Breast epithelium (tissue), 4 donors: ENCODE data around the gene ZNF614. TPM values are rescaled to one million over a fixed set of nuclear protein-coding genes. Genes with fewer than 3 reads are reported as not detected.
"Not testable (repeated sequence)": the region's sequence is repeated elsewhere in the genome, so short reads cannot be mapped to it uniquely, and the experiment has no call there.

Source experiments
- DNase-seq, 2 donors: peaks; one replicate each; pipeline ENCODE4 v3.0.0-alpha.2; 2019; ENCODE audit warnings: low spot score in 2 of 2
- H3K27ac ChIP-seq, 2 donors: fragments of 200-600 bp; sonication (generic) in 1 of 2; one replicate each; pipeline ENCODE4 v1.5.1; 2016 to 2019; ENCODE audit warnings: mild to moderate bottlenecking in 1 of 2
- H3K27me3 ChIP-seq, 2 donors: fragments of 200-600 bp; sonication (generic) in 1 of 2; one replicate each; pipeline versions ENCODE4 v1.5.1 to v1.6.0; 2017 to 2019; ENCODE audit warnings: control low read depth in 1 of 2, mild to moderate bottlenecking in 1 of 2
- H3K36me3 ChIP-seq: fragments of 200-600 bp; one replicate; pipeline ENCODE4 v1.5.1; 2019
- H3K4me1 ChIP-seq, 2 donors: fragments of 200-600 bp; sonication (generic); one replicate each; pipeline ENCODE4 v1.5.1; 2016 to 2019; ENCODE audit warnings: control low read depth in 1 of 2
- H3K4me3 ChIP-seq, 3 donors: fragments of 200-600 bp; sonication (generic); 1 replicate in 2 of 3; 2 replicates in 1 of 3; pipeline ENCODE4 v1.5.1; 2016 to 2019; ENCODE audit warnings: mild to moderate bottlenecking in 3 of 3, moderate library complexity in 2 of 3
- H3K9me3 ChIP-seq, 2 donors: fragments of 200-600 bp; sonication (generic) in 1 of 2; one replicate each; pipeline ENCODE4 v1.5.1; 2016 to 2019; ENCODE audit warnings: control low read depth in 1 of 2
- POLR2A ChIP-seq: fragments of 450-650 bp; IDR thresholded peaks from one replicate; pipeline ENCODE4 v1.6.1; 2016; ENCODE audit warnings: antibody characterized with exemption, mild to moderate bottlenecking, moderate library complexity
- POLR2AphosphoS5 ChIP-seq, 3 donors: sonication (generic); formaldehyde crosslinking; IDR thresholded peaks; one replicate each; pipeline ENCODE4 v1.6.1; 2017; ENCODE audit warnings: antibody characterized with exemption in 3 of 3
- intact Hi-C: fragments of 100-400 bp; cut with DNase I; formaldehyde crosslinking; loops from one replicate; pipeline ENCODE4 v1.15.1; 2023; ENCODE audit warnings: low total_unique reads
- total RNA-seq, 3 donors: library from RNA; depleted of rRNA; stranded (reverse); fragments of >200 nt; gene quantifications; one replicate each; pipeline ENCODE4 v1.1.0, GENCODE V29; 2016
- TF ChIP-seq, protein P1 (sequence below), 3 donors: fragments of 450-650 bp; IDR thresholded peaks; one replicate each; pipeline ENCODE4 v1.5.1; 2016 to 2017; ENCODE audit warnings: antibody characterized with exemption in 3 of 3, mild to moderate bottlenecking in 3 of 3, moderate library complexity in 3 of 3

ZNF614 gene
- total RNA-seq, 3 donors from 2014 or later, result 5.6 to 13.6 (median 9.5) TPM

DNA sequence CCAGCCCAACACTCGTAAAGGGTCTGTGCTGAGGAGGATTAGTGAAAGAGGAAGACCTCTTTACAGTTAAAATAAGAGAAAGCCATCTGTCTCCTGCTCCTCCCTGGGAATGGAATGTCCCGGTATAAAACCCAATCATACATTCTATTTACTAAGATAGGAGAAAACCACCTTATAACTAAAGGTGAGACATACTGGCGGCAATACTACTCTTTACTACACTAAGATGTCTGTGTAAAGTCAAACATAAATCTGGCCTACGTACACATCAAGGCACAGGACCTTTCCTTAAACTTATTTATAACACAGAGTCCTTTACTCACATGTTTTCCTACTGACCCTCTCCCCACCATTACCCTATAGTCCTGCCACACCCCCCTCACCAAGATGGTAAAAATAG lies 44.8 kb downstream of the ZNF614 start:
- TF ChIP-seq, protein P1, sequence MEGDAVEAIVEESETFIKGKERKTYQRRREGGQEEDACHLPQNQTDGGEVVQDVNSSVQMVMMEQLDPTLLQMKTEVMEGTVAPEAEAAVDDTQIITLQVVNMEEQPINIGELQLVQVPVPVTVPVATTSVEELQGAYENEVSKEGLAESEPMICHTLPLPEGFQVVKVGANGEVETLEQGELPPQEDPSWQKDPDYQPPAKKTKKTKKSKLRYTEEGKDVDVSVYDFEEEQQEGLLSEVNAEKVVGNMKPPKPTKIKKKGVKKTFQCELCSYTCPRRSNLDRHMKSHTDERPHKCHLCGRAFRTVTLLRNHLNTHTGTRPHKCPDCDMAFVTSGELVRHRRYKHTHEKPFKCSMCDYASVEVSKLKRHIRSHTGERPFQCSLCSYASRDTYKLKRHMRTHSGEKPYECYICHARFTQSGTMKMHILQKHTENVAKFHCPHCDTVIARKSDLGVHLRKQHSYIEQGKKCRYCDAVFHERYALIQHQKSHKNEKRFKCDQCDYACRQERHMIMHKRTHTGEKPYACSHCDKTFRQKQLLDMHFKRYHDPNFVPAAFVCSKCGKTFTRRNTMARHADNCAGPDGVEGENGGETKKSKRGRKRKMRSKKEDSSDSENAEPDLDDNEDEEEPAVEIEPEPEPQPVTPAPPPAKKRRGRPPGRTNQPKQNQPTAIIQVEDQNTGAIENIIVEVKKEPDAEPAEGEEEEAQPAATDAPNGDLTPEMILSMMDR (IDR thresholded peaks at IDR 0.05), result no peak
- TF ChIP-seq POLR2AphosphoS5 (IDR thresholded peaks at IDR 0.05), result no peak
- TF ChIP-seq POLR2A, result no peak
- Histone ChIP-seq H3K27ac (no peak overlapping the region), H3K4me1 (peaks cover 0 to 3% of the 10 kb centered on the region in 2 donors), H3K27me3 (no peaks in the 10 kb centered on the region), H3K4me3 (no peak overlapping the region), H3K36me3 (no peaks in the 10 kb centered on the region), H3K9me3 (peaks cover 77 to 84% of the 10 kb centered on the region in 2 donors)
- no peak for DNase-seq
- intact Hi-C loops, result no loop called here

DNA sequence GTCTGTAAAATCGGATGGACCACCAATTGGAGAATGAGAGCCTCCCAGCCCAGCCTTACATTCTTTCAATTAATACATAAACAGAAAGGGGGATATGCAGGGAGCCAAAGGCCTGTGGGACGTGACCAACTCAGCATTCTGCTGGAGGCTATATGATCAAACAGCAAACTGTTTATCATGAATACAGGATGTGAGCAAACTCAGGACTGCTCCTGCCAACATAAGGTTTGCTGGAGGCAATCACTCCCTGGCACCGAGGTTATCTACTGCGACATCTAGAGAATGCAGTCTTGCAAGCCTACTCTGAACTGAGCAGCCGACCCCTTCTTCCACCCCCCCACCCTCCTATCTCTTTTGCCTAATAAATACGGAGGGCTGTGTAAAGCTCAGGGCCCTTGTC lies 47.3 kb downstream of the ZNF614 start:
- H3K27me3 ChIP-seq, H3K36me3 ChIP-seq, DNase-seq, H3K4me1 ChIP-seq, intact Hi-C loops: not testable (repeated sequence)
- Histone ChIP-seq H3K4me3 (peak overlapping the region in 1 of 3 donors; percentile 17), H3K9me3 (peaks cover 88 to 97% of the 10 kb centered on the region in 2 donors), H3K27ac (peak overlapping the region; percentile 17 to 52)

DNA sequence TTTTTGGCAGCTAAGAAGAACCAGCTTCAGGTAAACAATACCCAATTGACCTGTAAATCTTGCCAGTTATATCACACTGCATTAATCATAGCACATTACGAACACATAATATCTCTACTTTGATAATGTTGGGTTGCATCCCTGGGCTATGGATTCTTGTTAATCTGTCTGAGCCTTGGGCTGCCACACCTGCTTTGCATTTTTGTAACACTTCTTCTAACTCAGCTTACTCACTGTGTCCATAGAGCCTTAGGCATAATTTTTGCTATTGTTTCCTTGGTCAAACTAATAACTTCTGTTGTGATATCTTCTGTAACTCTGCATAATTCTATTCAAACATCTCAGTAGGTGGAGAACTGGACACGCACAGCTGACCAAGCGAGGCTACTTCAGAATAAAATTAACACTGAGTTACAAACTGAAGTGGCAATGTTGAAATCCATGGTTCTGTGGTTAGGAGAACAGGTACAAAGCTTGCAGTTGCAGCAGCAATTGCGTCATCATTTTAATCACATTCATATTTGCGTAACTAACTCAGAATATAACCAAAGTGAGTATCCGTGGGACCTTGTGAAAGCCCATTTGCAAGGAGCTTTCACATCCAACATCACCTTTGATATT lies 48.0 kb downstream of the ZNF614 start:
- Histone ChIP-seq H3K36me3 (no peaks in the 10 kb centered on the region), H3K4me1 (no peaks in the 10 kb centered on the region), H3K27ac (peak overlapping the region in 1 of 2 donors; percentile 17), H3K4me3 (no peak overlapping the region), H3K27me3 (no peaks in the 10 kb centered on the region), H3K9me3 (peaks cover 88 to 99% of the 10 kb centered on the region in 2 donors)
- intact Hi-C loops, result no loop called here
- DNase-seq, result no peak
- TF ChIP-seq, protein P1 (IDR thresholded peaks at IDR 0.05), result no peak
- TF ChIP-seq POLR2AphosphoS5 (IDR thresholded peaks at IDR 0.05) (no peak), POLR2A (no peak)

DNA sequence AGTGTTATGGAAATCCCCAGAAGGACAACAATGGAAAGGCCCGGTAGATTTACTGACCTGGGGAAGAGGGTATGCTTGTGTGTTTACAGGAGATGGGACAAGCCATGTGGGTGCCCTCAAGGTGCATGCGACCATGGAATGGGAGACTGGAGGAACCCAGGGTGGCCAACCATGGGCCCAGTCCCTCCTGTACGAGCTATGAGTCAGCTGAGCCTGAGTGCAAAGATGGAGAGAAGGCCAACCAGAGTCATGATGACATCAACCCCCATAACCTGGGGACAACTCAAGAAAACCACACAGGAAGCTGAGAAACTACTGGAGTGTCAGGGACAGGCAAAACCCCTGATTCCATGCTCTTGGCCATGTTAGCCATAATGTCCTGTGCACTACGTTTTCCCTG lies 49.3 kb downstream of the ZNF614 start:
- intact Hi-C loops, result no loop called here
- H3K27ac ChIP-seq, result no peak overlapping the region
- no peaks in the 10 kb centered on the region for H3K4me1 ChIP-seq
- no peaks in the 10 kb centered on the region for H3K27me3 ChIP-seq
- TF ChIP-seq POLR2AphosphoS5 (IDR thresholded peaks at IDR 0.05) (no peak), POLR2A (no peak)
- TF ChIP-seq, protein P1 (IDR thresholded peaks at IDR 0.05), result no peak
- H3K36me3 ChIP-seq, result peaks cover 10% of the 10 kb centered on the region
- no peak for DNase-seq
- peaks cover 93 to 98% of the 10 kb centered on the region in 2 donors for H3K9me3 ChIP-seq
- H3K4me3 ChIP-seq, result no peak overlapping the region

DNA sequence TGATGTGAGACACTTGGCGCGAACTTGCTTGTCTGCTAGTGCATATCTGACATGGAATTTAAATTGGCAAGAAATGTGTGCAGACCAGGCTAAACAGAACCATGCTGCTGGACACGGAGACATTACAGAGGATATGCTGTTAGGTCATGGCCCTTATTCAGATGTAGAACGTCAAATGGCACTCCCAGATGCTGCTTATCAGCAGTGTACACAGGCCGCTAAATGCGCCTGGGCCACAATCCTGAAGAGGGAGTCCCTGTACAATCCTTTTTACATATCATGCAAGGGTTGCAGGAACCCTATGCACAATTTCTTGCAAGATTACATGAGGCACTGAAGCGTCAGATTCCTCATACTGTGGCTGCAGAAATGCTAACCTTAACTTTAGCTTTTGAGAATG lies 50.8 kb downstream of the ZNF614 start:
- Histone ChIP-seq H3K4me1 (no peaks in the 10 kb centered on the region), H3K27ac (no peak overlapping the region), H3K4me3 (no peak overlapping the region), H3K36me3 (peaks cover 19% of the 10 kb centered on the region), H3K9me3 (peaks cover 93 to 98% of the 10 kb centered on the region in 2 donors), H3K27me3 (no peaks in the 10 kb centered on the region)
- TF ChIP-seq POLR2AphosphoS5 (IDR thresholded peaks at IDR 0.05), result no peak
- no peak for TF ChIP-seq POLR2A
- TF ChIP-seq, protein P1 (IDR thresholded peaks at IDR 0.05), result no peak
- DNase-seq, result no peak
- intact Hi-C loops, result no loop called here
